Measurements from ENCODE around the gene MYO18B. TPM values are rescaled to one million over a fixed set of nuclear protein-coding genes. Genes with fewer than 3 reads are reported as not detected.

Gene MYO18B, protein sequence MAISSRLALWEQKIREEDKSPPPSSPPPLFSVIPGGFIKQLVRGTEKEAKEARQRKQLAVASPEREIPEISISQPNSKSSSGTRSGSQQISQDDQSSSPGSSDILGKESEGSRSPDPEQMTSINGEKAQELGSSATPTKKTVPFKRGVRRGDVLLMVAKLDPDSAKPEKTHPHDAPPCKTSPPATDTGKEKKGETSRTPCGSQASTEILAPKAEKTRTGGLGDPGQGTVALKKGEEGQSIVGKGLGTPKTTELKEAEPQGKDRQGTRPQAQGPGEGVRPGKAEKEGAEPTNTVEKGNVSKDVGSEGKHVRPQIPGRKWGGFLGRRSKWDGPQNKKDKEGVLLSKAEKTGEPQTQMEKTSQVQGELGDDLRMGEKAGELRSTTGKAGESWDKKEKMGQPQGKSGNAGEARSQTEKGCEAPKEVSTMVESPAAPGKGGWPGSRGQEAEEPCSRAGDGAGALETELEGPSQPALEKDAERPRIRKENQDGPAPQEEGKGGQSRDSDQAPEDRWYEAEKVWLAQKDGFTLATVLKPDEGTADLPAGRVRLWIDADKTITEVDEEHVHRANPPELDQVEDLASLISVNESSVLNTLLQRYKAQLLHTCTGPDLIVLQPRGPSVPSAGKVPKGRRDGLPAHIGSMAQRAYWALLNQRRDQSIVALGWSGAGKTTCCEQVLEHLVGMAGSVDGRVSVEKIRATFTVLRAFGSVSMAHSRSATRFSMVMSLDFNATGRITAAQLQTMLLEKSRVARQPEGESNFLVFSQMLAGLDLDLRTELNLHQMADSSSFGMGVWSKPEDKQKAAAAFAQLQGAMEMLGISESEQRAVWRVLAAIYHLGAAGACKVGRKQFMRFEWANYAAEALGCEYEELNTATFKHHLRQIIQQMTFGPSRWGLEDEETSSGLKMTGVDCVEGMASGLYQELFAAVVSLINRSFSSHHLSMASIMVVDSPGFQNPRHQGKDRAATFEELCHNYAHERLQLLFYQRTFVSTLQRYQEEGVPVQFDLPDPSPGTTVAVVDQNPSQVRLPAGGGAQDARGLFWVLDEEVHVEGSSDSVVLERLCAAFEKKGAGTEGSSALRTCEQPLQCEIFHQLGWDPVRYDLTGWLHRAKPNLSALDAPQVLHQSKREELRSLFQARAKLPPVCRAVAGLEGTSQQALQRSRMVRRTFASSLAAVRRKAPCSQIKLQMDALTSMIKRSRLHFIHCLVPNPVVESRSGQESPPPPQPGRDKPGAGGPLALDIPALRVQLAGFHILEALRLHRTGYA (N-terminal part only)
- 0.91 and 1.1 TPM in 2 replicates for total RNA-seq

DNA sequence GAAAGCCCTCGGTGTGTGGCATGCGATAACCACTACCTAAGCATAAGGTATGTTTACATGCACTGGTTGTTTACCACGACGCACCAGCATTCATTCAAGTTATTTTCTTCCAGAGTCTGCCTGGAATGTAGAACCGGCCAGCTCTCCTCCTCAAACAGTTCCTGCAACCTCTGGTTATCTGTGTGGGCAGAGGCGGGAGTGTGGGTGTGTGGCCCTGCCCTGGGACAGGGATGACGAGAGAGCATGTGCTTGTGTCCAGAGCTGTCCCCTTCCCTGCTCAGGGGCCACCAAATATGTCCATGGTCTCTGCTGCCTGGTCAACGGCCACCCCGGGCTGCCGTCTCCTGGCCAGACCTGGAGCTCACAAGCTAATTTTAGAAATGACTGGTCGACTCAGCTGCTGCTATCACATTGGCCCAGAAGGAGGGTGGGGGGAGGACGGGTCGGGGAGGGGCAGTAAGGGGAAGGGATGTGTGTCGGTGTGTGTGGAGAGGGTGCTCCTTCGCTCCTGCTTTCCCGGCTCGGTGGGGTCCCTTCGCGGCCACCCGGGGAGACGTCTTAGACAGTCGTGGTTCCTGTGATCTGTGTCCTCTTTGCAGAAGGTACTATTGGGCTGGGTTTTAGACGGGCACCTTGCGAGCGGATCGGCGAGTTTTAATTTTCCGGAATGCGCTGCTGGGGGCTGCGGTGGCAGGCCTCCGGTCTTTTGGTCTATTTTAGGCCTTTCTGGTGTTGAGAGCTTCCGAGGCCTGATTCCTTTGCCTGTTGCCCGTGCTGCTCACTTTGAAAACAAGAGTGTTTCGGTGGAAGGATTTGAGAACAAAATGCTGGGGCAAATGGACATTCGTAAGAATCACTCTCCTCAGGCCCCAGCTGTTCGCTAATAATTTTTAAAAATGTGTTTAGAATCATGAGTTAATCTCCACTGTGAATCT is at the start of gene MYO18B:
Gene MYO18B, plus strand, starts transcription at position 497 of the 935 bp plus-strand sequence. CDS start 18,905 bp downstream, outside the sequence.
- peaks cover 21% of the 10 kb centered on the region for H3K36me3 Mint-ChIP-seq (ENCODE audit: low read depth)
- H3K4me3 Mint-ChIP-seq: no peak within 1 kb of the TSS
- intact Hi-C loops (cut with micrococcal nuclease): no loop called here
- H3K27me3 Mint-ChIP-seq (ENCODE audit: insufficient read depth): peaks cover 2% of the 10 kb centered on the region
- H3K9me3 Mint-ChIP-seq: no peaks in the 10 kb centered on the region
- peak within 1 kb of the TSS; percentile 84 for H3K27ac Mint-ChIP-seq
- peaks cover 63% of the 10 kb centered on the region for H3K4me1 Mint-ChIP-seq (ENCODE audit: low read depth)
- no peak for DNase-seq (ENCODE audit: low spot score)

DNA sequence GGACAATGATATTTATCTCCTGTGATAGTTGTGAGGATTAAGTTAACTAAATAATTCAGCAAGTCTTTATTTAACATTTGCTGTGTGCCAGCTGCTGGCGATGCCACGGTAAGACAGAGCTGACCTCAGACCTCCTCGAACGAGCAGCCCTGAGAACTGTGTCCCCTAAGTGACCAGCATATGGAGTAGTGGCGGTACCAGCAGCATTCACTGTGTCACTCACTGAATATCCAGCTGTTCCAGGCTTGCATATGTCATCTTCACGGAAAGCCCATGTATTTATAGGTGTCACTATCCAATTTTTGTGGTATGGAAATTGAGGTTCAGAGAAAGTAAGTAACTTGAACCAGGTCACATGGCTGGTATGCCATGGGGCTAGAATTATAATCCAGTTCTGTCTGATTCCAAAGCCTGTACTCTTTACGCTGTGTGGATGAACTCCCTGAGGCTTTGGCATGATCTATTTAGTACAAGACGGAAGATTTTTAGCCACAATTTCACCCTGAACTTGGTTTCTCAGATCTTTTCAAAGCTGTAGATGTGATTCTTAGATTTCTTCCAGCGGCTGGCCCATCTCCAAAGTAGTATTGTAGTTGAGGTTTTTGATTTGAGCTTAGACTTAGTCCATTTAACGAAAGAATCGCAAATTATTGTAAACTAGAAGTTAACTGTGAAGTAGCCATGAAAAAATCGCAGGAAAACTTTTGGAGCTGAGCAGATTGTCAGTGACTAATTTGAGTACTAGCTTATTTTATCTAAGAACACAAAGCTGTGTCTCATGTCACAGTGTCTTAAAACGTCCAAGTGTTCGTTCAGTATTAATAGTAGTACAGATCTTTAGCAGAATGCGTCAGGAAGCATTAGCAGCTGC is 49.4 kb upstream of the MYO18B start:
- Mint-ChIP-seq H3K4me1 (ENCODE audit: low read depth) (peaks cover 16% of the 10 kb centered on the region), H3K27ac (no peak overlapping the region), H3K9me3 (no peaks in the 10 kb centered on the region), H3K4me3 (no peak overlapping the region), H3K27me3 (ENCODE audit: insufficient read depth) (no peaks in the 10 kb centered on the region), H3K36me3 (ENCODE audit: low read depth) (peaks cover 60% of the 10 kb centered on the region)
- intact Hi-C loops (cut with micrococcal nuclease): no loop called here
- no peak for DNase-seq (ENCODE audit: low spot score)

DNA sequence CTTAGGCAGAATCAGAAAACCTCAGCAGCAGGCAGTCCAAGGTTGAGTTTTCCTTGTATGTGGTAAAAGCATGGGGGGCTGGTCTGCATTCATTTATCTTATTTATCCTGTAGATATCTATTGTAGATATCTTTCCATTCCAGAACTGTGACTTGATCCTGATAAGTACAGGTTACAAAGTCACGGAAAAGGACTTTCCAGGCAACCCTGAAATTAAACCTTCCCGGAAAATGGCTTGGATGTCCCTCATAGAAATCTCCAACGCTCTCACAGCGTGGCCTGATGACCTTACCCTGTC is 48.8 kb upstream of the MYO18B start:
- Mint-ChIP-seq H3K27ac (no peak overlapping the region), H3K4me3 (no peak overlapping the region), H3K36me3 (ENCODE audit: low read depth) (peaks cover 60% of the 10 kb centered on the region), H3K9me3 (no peaks in the 10 kb centered on the region), H3K27me3 (ENCODE audit: insufficient read depth) (no peaks in the 10 kb centered on the region), H3K4me1 (ENCODE audit: low read depth) (peaks cover 16% of the 10 kb centered on the region)
- intact Hi-C loops (cut with micrococcal nuclease): no loop called here
- DNase-seq (ENCODE audit: low spot score): no peak

DNA sequence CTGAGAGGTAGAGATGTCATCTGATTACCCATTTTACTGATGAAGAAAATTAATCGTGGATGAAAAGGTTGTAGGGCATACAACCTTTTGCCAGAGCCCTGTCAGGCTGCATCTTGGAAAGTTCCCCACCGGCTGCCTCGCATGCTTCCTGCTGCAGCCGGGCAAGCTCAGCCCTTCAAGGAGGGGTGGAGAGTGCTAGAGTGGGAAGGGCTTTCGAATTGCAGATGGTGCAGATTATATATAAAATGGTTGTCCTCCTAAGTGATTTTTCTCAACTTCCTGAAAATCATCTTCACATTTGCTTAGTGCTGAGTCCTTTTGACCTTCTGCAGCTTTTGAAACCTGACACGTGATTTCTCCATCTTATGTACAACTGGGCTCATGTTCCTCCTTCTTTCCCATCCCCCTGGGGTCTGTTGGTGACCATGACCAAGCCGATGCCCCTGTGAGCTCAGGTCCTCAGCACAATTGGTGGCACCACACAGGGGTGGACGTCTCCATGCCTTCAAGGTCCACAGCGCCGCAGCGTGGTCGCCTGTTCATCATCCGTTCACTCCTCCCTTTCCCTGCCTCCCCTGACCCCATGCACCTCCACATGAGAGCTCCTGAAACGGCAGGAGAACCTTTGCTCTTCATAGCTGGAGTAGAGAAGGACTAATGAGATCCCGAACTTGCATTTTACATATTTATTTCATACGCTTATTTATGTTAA is 47.6 kb upstream of the MYO18B start:
- H3K36me3 Mint-ChIP-seq (ENCODE audit: low read depth): peaks cover 60% of the 10 kb centered on the region
- no peak overlapping the region for H3K4me3 Mint-ChIP-seq
- peaks cover 16% of the 10 kb centered on the region for H3K4me1 Mint-ChIP-seq (ENCODE audit: low read depth)
- H3K27ac Mint-ChIP-seq: no peak overlapping the region
- H3K27me3 Mint-ChIP-seq (ENCODE audit: insufficient read depth): no peaks in the 10 kb centered on the region
- intact Hi-C loops (cut with micrococcal nuclease): no loop called here
- no peak for DNase-seq (ENCODE audit: low spot score)
- no peaks in the 10 kb centered on the region for H3K9me3 Mint-ChIP-seq

DNA sequence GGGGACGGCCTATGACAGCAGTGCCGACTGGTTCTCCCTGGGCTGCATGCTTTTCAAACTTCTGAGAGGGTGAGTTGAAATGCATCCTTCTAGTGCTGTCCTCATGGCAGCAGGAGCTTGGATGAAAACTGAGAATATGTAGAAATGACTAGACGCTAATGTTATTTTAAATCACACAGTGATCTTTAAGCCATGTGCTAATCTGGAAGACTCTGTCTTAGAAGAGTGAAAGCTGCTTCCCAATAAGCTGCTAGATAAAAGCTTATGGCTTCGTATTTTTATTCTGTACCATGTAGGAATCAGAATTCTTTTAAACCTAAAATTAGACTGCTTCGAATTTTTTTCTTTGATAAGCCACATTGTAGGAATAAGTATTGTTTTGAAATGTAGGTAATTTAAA is 46.8 kb upstream of the MYO18B start:
- DNase-seq (ENCODE audit: low spot score): no peak
- Mint-ChIP-seq H3K27ac (no peak overlapping the region), H3K27me3 (ENCODE audit: insufficient read depth) (no peaks in the 10 kb centered on the region), H3K9me3 (no peaks in the 10 kb centered on the region), H3K4me1 (ENCODE audit: low read depth) (peaks cover 15% of the 10 kb centered on the region), H3K4me3 (no peak overlapping the region), H3K36me3 (ENCODE audit: low read depth) (peaks cover 57% of the 10 kb centered on the region)
- intact Hi-C loops (cut with micrococcal nuclease): no loop called here

DNA sequence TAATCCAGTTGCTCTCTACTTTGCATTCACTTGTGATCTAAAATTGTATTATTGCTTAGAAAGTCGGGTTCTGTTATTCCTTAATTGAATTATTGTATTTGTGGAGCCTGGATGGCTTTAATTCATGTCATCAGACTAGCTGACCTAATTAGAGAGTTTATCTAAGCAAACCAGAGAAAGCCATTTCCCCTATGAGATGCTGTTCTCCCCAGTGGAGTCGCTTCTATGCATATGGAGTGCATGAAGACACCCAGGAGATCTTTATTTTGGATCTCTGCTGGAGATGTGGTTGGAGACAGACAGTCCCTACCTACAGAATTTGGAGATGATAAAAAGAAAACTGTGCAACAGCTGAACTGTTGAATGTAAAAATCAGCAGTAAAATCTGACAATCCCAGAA is 45.2 kb upstream of the MYO18B start:
- no peaks in the 10 kb centered on the region for H3K27me3 Mint-ChIP-seq (ENCODE audit: insufficient read depth)
- peaks cover 21% of the 10 kb centered on the region for H3K4me1 Mint-ChIP-seq (ENCODE audit: low read depth)
- no peaks in the 10 kb centered on the region for H3K9me3 Mint-ChIP-seq
- no peak overlapping the region for H3K4me3 Mint-ChIP-seq
- DNase-seq (ENCODE audit: low spot score): no peak
- H3K27ac Mint-ChIP-seq: no peak overlapping the region
- H3K36me3 Mint-ChIP-seq (ENCODE audit: low read depth): peaks cover 48% of the 10 kb centered on the region
- intact Hi-C loops (cut with micrococcal nuclease): no loop called here

DNA sequence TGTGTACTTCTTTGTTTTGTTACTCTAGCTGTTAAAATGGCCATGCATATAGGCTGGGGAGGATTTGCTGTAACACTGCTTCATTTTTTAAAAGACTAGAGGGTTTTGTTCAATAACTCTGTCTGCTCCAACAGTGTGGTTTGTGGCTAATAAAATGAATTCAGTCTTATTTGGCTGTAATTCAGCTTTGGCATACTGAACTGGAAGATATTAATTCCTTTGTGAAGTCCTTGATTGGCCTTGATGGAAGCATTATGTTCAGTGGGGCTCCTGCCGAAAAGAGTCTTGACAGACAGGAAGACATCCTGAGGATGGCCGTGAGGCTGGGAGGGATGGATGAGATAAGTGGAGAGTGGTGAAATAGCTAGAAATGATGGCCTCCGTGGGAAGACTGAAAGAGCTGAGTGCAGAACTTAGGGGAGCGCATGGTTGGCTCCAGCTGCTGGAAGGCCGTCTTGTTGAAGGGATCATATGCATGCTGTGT is 44.8 kb upstream of the MYO18B start:
- peak overlapping the region; percentile 29 for H3K27ac Mint-ChIP-seq
- DNase-seq (ENCODE audit: low spot score): no peak
- H3K36me3 Mint-ChIP-seq (ENCODE audit: low read depth): peaks cover 46% of the 10 kb centered on the region
- H3K9me3 Mint-ChIP-seq: no peaks in the 10 kb centered on the region
- H3K4me3 Mint-ChIP-seq: no peak overlapping the region
- peaks cover 26% of the 10 kb centered on the region for H3K4me1 Mint-ChIP-seq (ENCODE audit: low read depth)
- H3K27me3 Mint-ChIP-seq (ENCODE audit: insufficient read depth): no peaks in the 10 kb centered on the region
- intact Hi-C loops (cut with micrococcal nuclease): no loop called here

DNA sequence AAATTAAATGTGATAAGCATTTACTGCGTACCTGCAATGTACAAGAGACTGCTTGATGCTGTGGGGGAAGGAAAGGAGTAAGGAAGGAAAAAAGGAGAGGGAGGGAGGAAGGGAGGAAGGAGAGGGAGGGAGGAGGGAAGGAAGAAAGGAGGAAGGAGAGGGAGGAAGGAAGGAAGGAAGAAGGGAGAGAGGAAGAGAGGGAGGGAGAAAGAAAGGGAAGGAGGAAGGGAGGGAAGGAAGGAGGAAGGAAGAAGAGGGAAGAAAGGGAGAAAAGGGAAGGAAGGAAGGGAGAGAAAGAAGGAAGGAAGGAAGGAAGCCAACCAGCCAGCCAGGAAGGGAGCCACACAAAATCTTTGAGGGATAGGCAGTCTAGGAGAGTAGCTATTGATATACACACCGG is 44.0 kb upstream of the MYO18B start:
- H3K36me3 Mint-ChIP-seq (ENCODE audit: low read depth): peaks cover 38% of the 10 kb centered on the region
- H3K27ac Mint-ChIP-seq: peak overlapping the region; percentile 11
- intact Hi-C loops (cut with micrococcal nuclease): no loop called here
- no peak for DNase-seq (ENCODE audit: low spot score)
- H3K9me3 Mint-ChIP-seq: no peaks in the 10 kb centered on the region
- H3K4me1 Mint-ChIP-seq (ENCODE audit: low read depth): peaks cover 33% of the 10 kb centered on the region
- no peak overlapping the region for H3K4me3 Mint-ChIP-seq
- no peaks in the 10 kb centered on the region for H3K27me3 Mint-ChIP-seq (ENCODE audit: insufficient read depth)

DNA sequence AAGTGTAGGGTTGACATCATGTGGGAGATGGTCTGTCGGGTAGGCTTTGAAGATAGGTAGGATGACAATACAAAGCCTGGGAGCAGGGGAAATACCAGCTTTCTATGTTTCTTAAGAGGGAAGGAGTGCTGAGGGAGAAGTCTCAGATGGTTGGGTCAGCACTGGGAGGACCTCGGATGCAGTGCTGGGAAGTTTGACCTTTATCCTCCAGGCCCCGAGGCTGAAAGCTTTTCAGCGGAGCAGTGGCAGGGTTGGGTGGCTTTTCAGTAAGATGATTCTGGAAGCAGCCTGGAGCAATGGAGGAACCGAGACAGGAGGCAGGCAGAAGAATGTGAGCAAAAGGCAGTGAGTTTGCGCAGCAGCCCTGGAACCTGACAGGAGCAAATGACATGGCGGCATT is 43.5 kb upstream of the MYO18B start:
- Mint-ChIP-seq H3K9me3 (no peaks in the 10 kb centered on the region), H3K36me3 (ENCODE audit: low read depth) (peaks cover 38% of the 10 kb centered on the region), H3K27me3 (ENCODE audit: insufficient read depth) (no peaks in the 10 kb centered on the region), H3K4me3 (no peak overlapping the region), H3K27ac (peak overlapping the region; percentile 11), H3K4me1 (ENCODE audit: low read depth) (peaks cover 38% of the 10 kb centered on the region)
- no peak for DNase-seq (ENCODE audit: low spot score)
- intact Hi-C loops (cut with micrococcal nuclease): no loop called here

DNA sequence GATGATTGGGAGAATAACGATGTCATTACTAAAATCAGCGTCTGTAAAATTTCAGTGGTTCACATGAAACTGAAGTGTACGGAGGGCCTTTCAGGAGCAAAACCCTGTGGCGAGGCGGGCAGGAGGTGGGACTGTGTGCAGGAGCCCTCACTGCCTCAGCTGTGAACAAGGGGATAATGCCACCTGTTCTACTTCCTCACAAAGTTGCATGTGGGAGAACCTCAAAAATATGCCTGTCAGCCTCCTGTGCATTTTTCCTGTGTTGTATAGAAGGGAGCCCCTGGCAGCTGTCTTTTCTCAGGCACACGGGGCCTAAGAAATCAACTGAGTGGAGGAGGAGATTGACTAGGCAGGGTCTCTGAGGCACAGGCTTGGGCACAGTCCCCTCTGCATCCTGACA is 43.0 kb upstream of the MYO18B start:
- Mint-ChIP-seq H3K27ac (no peak overlapping the region), H3K9me3 (no peaks in the 10 kb centered on the region)
- intact Hi-C loops (cut with micrococcal nuclease): no loop called here

More for the DNA sequence above, 43.0 kb upstream of the MYO18B start:
- Mint-ChIP-seq H3K4me1 (ENCODE audit: low read depth) (peaks cover 42% of the 10 kb centered on the region), H3K36me3 (ENCODE audit: low read depth) (peaks cover 36% of the 10 kb centered on the region), H3K4me3 (no peak overlapping the region), H3K27me3 (ENCODE audit: insufficient read depth) (no peaks in the 10 kb centered on the region)
- no peak for DNase-seq (ENCODE audit: low spot score)

Measured in activated T-helper 1 cell treated with anti-CD3 and anti-CD28 coated beads, Interleukin-12 subunit alpha, Interleukin-12 subunit beta, Interleukin-2, Interleukin-4 antibody, amounts not matched to agents 30 ng/mL and 10 ng/mL and 1 ng/mL, durations not matched to agents 14 hours and 24 hours and 36 hours (primary cell).